ENCODE measurements around the gene VSNL1. TPM values are rescaled to one million over a fixed set of nuclear protein-coding genes. Genes with fewer than 3 reads are reported as not detected.
"Not testable (repeated sequence)": the region's sequence is repeated elsewhere in the genome, so short reads cannot be mapped to it uniquely, and the experiment has no call there.

Gene VSNL1
- total RNA-seq, 1 donor from 2014 or later, result 6.1 TPM

- Mint-ChIP-seq H3K9me3 (ENCODE audit: unreplicated experiment) (peaks cover 2% of the 10 kb centered on the region), H3K27me3 (ENCODE audit: unreplicated experiment) (no peaks in the 10 kb centered on the region), H3K4me3 (ENCODE audit: unreplicated experiment) (no peak overlapping the region), H3K4me1 (ENCODE audit: low read depth, unreplicated experiment) (no peaks in the 10 kb centered on the region), H3K36me3 (ENCODE audit: unreplicated experiment) (peaks cover 4% of the 10 kb centered on the region), H3K27ac (ENCODE audit: unreplicated experiment) (no peak overlapping the region)
- DNase-seq, result no peak
- TF ChIP-seq CTCF (IDR thresholded peaks at IDR 0.05; ENCODE audit: partially characterized antibody, unreplicated experiment), result no peak
These were observed 14.7 kb downstream of the VSNL1 start for GRCh38 chr2:17555150-17555549.

DNA sequence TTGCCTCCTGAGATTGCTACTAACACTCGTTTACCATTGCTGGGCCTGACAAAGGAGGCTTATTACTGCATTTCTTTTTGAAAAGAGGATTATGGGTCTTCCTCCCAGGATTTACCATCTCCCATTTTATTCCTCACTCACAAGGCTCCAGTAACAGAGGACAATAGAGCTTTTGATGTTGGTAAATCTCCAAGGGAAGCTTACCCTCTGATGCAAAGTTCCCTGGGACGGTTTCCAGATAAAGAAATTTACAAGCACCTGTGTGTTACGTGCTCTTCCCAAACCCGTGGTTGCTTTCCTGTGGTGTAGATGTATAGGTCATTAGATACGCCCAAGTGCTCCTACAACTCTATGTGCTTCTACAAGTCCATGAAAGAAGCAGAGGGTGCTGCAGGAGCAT, 17.1 kb downstream of the VSNL1 start:
- Mint-ChIP-seq H3K36me3 (ENCODE audit: unreplicated experiment) (no peaks in the 10 kb centered on the region), H3K9me3 (ENCODE audit: unreplicated experiment) (peaks cover 2% of the 10 kb centered on the region), H3K4me1 (ENCODE audit: low read depth, unreplicated experiment) (peaks cover 5% of the 10 kb centered on the region), H3K27ac (ENCODE audit: unreplicated experiment) (no peak overlapping the region), H3K27me3 (ENCODE audit: unreplicated experiment) (no peaks in the 10 kb centered on the region), H3K4me3 (ENCODE audit: unreplicated experiment) (no peak overlapping the region)
- no peak for DNase-seq
- TF ChIP-seq CTCF (IDR thresholded peaks at IDR 0.05; ENCODE audit: partially characterized antibody, unreplicated experiment), result no peak

- Mint-ChIP-seq H3K4me3 (ENCODE audit: unreplicated experiment) (no peak overlapping the region), H3K36me3 (ENCODE audit: unreplicated experiment) (no peaks in the 10 kb centered on the region), H3K4me1 (ENCODE audit: low read depth, unreplicated experiment) (peaks cover 9% of the 10 kb centered on the region), H3K9me3 (ENCODE audit: unreplicated experiment) (no peaks in the 10 kb centered on the region), H3K27me3 (ENCODE audit: unreplicated experiment) (peaks cover 1% of the 10 kb centered on the region), H3K27ac (ENCODE audit: unreplicated experiment) (no peak overlapping the region)
- DNase-seq, result no peak
- no peak for TF ChIP-seq CTCF (IDR thresholded peaks at IDR 0.05; ENCODE audit: partially characterized antibody, unreplicated experiment)
These were observed 17.6 kb downstream of the VSNL1 start for GRCh38 chr2:17558053-17558452.

DNA sequence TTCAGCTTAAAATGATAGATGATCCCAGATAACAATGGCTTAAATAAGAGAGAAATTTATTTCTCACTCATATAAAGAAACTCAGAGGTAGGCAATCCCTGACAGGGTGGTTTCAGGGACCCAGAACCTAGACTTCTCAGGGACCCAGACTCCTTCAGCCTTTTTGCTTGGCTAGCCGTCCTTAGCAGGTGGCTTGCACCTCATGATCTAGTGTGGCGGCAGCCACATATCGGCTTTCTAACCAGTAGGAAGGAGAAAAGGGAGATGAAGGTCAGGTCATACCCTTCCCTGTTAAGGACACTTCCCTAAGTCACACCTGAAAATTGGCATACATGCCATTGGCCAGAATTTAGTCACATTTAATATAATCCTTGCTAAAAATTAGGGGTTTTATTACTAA, 18.4 kb downstream of the VSNL1 start:
- H3K4me1 Mint-ChIP-seq (ENCODE audit: low read depth, unreplicated experiment), result peaks cover 12% of the 10 kb centered on the region
- DNase-seq, result no peak
- peaks cover 1% of the 10 kb centered on the region for H3K27me3 Mint-ChIP-seq (ENCODE audit: unreplicated experiment)
- H3K36me3 Mint-ChIP-seq (ENCODE audit: unreplicated experiment), result no peaks in the 10 kb centered on the region
- TF ChIP-seq CTCF (IDR thresholded peaks at IDR 0.05; ENCODE audit: partially characterized antibody, unreplicated experiment), result no peak
- no peak overlapping the region for H3K4me3 Mint-ChIP-seq (ENCODE audit: unreplicated experiment)
- H3K27ac Mint-ChIP-seq (ENCODE audit: unreplicated experiment), result no peak overlapping the region
- no peaks in the 10 kb centered on the region for H3K9me3 Mint-ChIP-seq (ENCODE audit: unreplicated experiment)

GRCh38 chr2:17565726-17566125, 25.2 kb downstream of the VSNL1 start:
- not testable (repeated sequence) for H3K4me3 Mint-ChIP-seq (ENCODE audit: unreplicated experiment); DNase-seq; H3K36me3 Mint-ChIP-seq (ENCODE audit: unreplicated experiment); H3K27ac Mint-ChIP-seq (ENCODE audit: unreplicated experiment); H3K9me3 Mint-ChIP-seq (ENCODE audit: unreplicated experiment); H3K27me3 Mint-ChIP-seq (ENCODE audit: unreplicated experiment)
- H3K4me1 Mint-ChIP-seq (ENCODE audit: low read depth, unreplicated experiment), result peaks cover 12% of the 10 kb centered on the region

DNA sequence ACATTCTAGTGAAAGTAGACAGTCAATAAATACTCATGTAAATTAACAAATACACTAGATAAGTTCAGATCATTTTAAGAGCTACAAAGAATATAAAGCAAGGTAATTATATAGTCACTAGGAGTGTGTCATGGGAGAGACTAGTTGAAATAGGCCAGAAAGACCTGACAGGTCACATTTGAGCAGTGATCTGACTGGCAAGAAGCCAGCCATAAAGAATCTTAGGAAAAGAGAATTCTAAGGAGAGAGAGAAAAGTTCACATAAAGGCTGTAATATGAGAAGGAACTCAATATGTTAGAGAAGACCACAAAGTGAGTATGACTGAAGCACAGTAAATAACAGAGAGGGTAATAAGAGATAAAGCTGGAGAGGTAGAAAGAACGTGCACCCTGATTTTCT, 31.2 kb downstream of the VSNL1 start:
- H3K9me3 Mint-ChIP-seq (ENCODE audit: unreplicated experiment), result no peaks in the 10 kb centered on the region
- no peak overlapping the region for H3K27ac Mint-ChIP-seq (ENCODE audit: unreplicated experiment)
- no peaks in the 10 kb centered on the region for H3K27me3 Mint-ChIP-seq (ENCODE audit: unreplicated experiment)
- H3K36me3 Mint-ChIP-seq (ENCODE audit: unreplicated experiment), result no peaks in the 10 kb centered on the region
- H3K4me1 Mint-ChIP-seq (ENCODE audit: low read depth, unreplicated experiment), result no peaks in the 10 kb centered on the region
- TF ChIP-seq CTCF (IDR thresholded peaks at IDR 0.05; ENCODE audit: partially characterized antibody, unreplicated experiment), result no peak
- no peak overlapping the region for H3K4me3 Mint-ChIP-seq (ENCODE audit: unreplicated experiment)
- DNase-seq, result no peak
